ENCODE measurements around the gene MRPS17. TPM values are rescaled to one million over a fixed set of nuclear protein-coding genes. Genes with fewer than 3 reads are reported as not detected.

MRPS17 gene
- total RNA-seq, 6 donors from 2014 or later = 4.8 to 10.5 (median 8.7) TPM

- H3K27me3 ChIP-seq = no peaks in the 10 kb centered on the region
- ATAC-seq (ENCODE audit: low FRiP score in 2 of 2) (no peak), DNase-seq (no peak)
- no peak overlapping the region for H3K4me3 ChIP-seq
- no peak overlapping the region for H3K27ac ChIP-seq
- TF ChIP-seq CTCF (IDR thresholded peaks at IDR 0.05) (no peak), EP300 (IDR thresholded peaks at IDR 0.05) (no peak), POLR2A (IDR thresholded peaks at IDR 0.05) (no peak), POLR2AphosphoS5 (IDR thresholded peaks at IDR 0.05) (no peak)
- no peaks in the 10 kb centered on the region for H3K4me1 ChIP-seq
- H3K36me3 ChIP-seq = peaks cover 36 to 93% (median 71%) of the 10 kb centered on the region in 4 donors
- no peaks in the 10 kb centered on the region for H3K9me3 ChIP-seq
- 77 to 96% methylated on average over 3 of the region's 3 CpGs for WGBS, 2 donors
Measured at GRCh38 chr7:55983537-55983936, 31.9 kb downstream of the MRPS17 start.

GRCh38 chr7:55992346-55992745 is 40.7 kb downstream of the MRPS17 start:
- Histone ChIP-seq H3K36me3 (peaks cover 12 to 76% (median 34%) of the 10 kb centered on the region in 4 donors), H3K9me3 (no peaks in the 10 kb centered on the region), H3K4me1 (no peaks in the 10 kb centered on the region), H3K4me3 (no peak overlapping the region), H3K27ac (no peak overlapping the region), H3K27me3 (no peaks in the 10 kb centered on the region)
- DNase-seq (no peak), ATAC-seq (ENCODE audit: low FRiP score in 2 of 2) (no peak)
- WGBS, 2 donors = 63 to 88% methylated on average over 3 of the region's 3 CpGs
- TF ChIP-seq CTCF (IDR thresholded peaks at IDR 0.05) (no peak), EP300 (IDR thresholded peaks at IDR 0.05) (no peak), POLR2AphosphoS5 (IDR thresholded peaks at IDR 0.05) (no peak), POLR2A (IDR thresholded peaks at IDR 0.05) (no peak)

- no peaks in the 10 kb centered on the region for H3K9me3 ChIP-seq
- WGBS, 2 donors = 93 to 95% methylated on average over 8 of the region's 8 CpGs
- no peak overlapping the region for H3K4me3 ChIP-seq
- TF ChIP-seq EP300 (IDR thresholded peaks at IDR 0.05) (no peak), CTCF (IDR thresholded peaks at IDR 0.05) (no peak), POLR2A (IDR thresholded peaks at IDR 0.05) (no peak), POLR2AphosphoS5 (IDR thresholded peaks at IDR 0.05) (no peak)
- peaks cover 8 to 79% (median 35%) of the 10 kb centered on the region in 4 donors for H3K36me3 ChIP-seq
- H3K27me3 ChIP-seq = no peaks in the 10 kb centered on the region
- no peak for ATAC-seq (ENCODE audit: low FRiP score in 2 of 2)
- H3K27ac ChIP-seq = no peak overlapping the region
- DNase-seq = no peak
- peaks cover 0 to 6% (median 0%) of the 10 kb centered on the region in 4 donors for H3K4me1 ChIP-seq
Measured at GRCh38 chr7:55996856-55997500, 45.3 kb downstream of the MRPS17 start.

GRCh38 chr7:56003749-56004148 is 52.1 kb downstream of the MRPS17 start:
- no peak overlapping the region for H3K27ac ChIP-seq
- TF ChIP-seq POLR2A (IDR thresholded peaks at IDR 0.05) (no peak), CTCF (IDR thresholded peaks at IDR 0.05) (no peak), POLR2AphosphoS5 (IDR thresholded peaks at IDR 0.05) (no peak), EP300 (IDR thresholded peaks at IDR 0.05) (no peak)
- H3K4me3 ChIP-seq = no peak overlapping the region
- H3K9me3 ChIP-seq = no peaks in the 10 kb centered on the region
- no peak for ATAC-seq (ENCODE audit: low FRiP score in 2 of 2)
- no peaks in the 10 kb centered on the region for H3K27me3 ChIP-seq
- peaks cover 0 to 6% (median 0%) of the 10 kb centered on the region in 4 donors for H3K4me1 ChIP-seq
- DNase-seq = no peak
- WGBS, 2 donors = 72 to 89% methylated on average over 4 of the region's 4 CpGs
- H3K36me3 ChIP-seq = peaks cover 0 to 18% (median 3%) of the 10 kb centered on the region in 4 donors

Other genes starting within 250 kb of the MRPS17 start
- gene SEPTIN14, start 89.1 kb upstream of the MRPS17 start, total RNA-seq = under 1 TPM in 1 of 6 donors, not detected in 5; 0.06 TPM
- 1 to 10 TPM; 2.1 to 4.2 (median 3.3) TPM for gene ZNF713, start 64.4 kb upstream of the MRPS17 start, total RNA-seq
- 10 to 100 TPM; 30.2 to 95.2 (median 64.6) TPM for gene NIPSNAP2, start 12.7 kb downstream of the MRPS17 start, total RNA-seq
- 10 to 100 TPM in 4 of 6 donors, 1 to 10 TPM in 2; 6.8 to 18.9 (median 13.5) TPM for gene PSPH, start 99.6 kb downstream of the MRPS17 start, total RNA-seq
- 100 to 1,000 TPM in 1 of 6 donors, 10 to 100 TPM in 5; 48.4 to 115 (median 67.6) TPM for gene CCT6A, start 99.9 kb downstream of the MRPS17 start, total RNA-seq
- gene SUMF2, start 112.4 kb downstream of the MRPS17 start, total RNA-seq = 100 to 1,000 TPM in 5 of 6 donors, 10 to 100 TPM in 1; 85.9 to 185 (median 155) TPM
- 1 to 10 TPM in 2 of 6 donors, under 1 TPM in 3, not detected in 1; 0.30 to 2.4 (median 0.60) TPM for gene PHKG1, start 141.1 kb downstream of the MRPS17 start, total RNA-seq
- gene CHCHD2, start 154.6 kb downstream of the MRPS17 start, total RNA-seq = 100 to 1,000 TPM in 5 of 6 donors, 10 to 100 TPM in 1; 61.8 to 307 (median 203) TPM
- gene NUPR2, start 164.5 kb downstream of the MRPS17 start, total RNA-seq = 1 to 10 TPM in 4 of 6 donors, under 1 TPM in 1, not detected in 1; 0.89 to 9.1 (median 1.4) TPM

Measured in upper lobe of left lung (tissue), 6 donors.